Cardiac muscle cell (in vitro differentiated cells and primary cell): ENCODE data around the gene KRT2. TPM values are rescaled to one million over a fixed set of nuclear protein-coding genes. Genes with fewer than 3 reads are reported as not detected.

ENCODE experiments used
- DNase-seq, 2 donors: peaks; one replicate each; pipeline versions ENCODE4 v3.0.0 to v3.0.0-alpha.2; 2010 to 2017; ENCODE audit warnings: low read depth in 1 of 2, low spot score in 1 of 2
- H3K27ac ChIP-seq: fragments of 200-600 bp; sonication (generic); 2 replicates; pipeline ENCODE4 v1.5.1; 2016
- H3K27me3 ChIP-seq: fragments of 200-600 bp; sonication (generic); 2 replicates; pipeline ENCODE4 v1.6.0; 2016; ENCODE audit warnings: control low read depth
- H3K36me3 ChIP-seq: fragments of 200-600 bp; sonication (generic); 2 replicates; pipeline ENCODE4 v1.5.1; 2016; ENCODE audit warnings: control low read depth
- H3K4me1 ChIP-seq: fragments of 200-600 bp; sonication (generic); 2 replicates; pipeline ENCODE4 v1.8.1; 2017; ENCODE audit warnings: low read depth, mild to moderate bottlenecking, mixed run types
- H3K4me3 ChIP-seq: fragments of 200-600 bp; sonication (generic); 2 replicates; pipeline ENCODE4 v1.5.1; 2016; ENCODE audit warnings: mild to moderate bottlenecking
- H3K9me3 ChIP-seq: fragments of 200-600 bp; sonication (generic); 2 replicates; pipeline ENCODE4 v1.5.1; 2017; ENCODE audit warnings: low read depth, mild to moderate bottlenecking, control low read depth
- CTCF ChIP-seq: IDR thresholded peaks from 2 replicates; pipeline ENCODE4 v1.5.1; 2012; ENCODE audit warnings: low read depth, mild to moderate bottlenecking, low read length
- polyA plus RNA-seq: library from polyadenylated mRNA; unstranded; fragments of >200 nt; fragmentation: Nextera tagmentation; extraction: Ambion mirVana; gene quantifications from 2 replicates; pipeline ENCODE4 v1.2.1, GENCODE V29; 2016
- total RNA-seq: library from RNA; depleted of rRNA; stranded (reverse); fragments of >200 nt; gene quantifications from 2 replicates; pipeline ENCODE4 v1.2.3, GENCODE V29; 2016

Gene KRT2
- total and polyA plus RNA-seq, 2 experiments from 2014 or later = not detected

- no peak for TF ChIP-seq CTCF
- H3K4me1 ChIP-seq = no peaks in the 10 kb centered on the region
- H3K9me3 ChIP-seq = no peaks in the 10 kb centered on the region
- no peaks in the 10 kb centered on the region for H3K36me3 ChIP-seq
- no peak overlapping the region for H3K4me3 ChIP-seq
- peaks cover 17% of the 10 kb centered on the region for H3K27me3 ChIP-seq
- no peak for DNase-seq
- no peak overlapping the region for H3K27ac ChIP-seq
These were observed 2.9 kb downstream of the KRT2 start for GRCh38 chr12:52649066-52649465.

- TF ChIP-seq CTCF = no peak
- no peak for DNase-seq
- Histone ChIP-seq H3K9me3 (no peaks in the 10 kb centered on the region), H3K27ac (no peak overlapping the region), H3K27me3 (peaks cover 9% of the 10 kb centered on the region), H3K4me1 (no peaks in the 10 kb centered on the region), H3K36me3 (no peaks in the 10 kb centered on the region), H3K4me3 (no peak overlapping the region)
These were observed 3.9 kb downstream of the KRT2 start for GRCh38 chr12:52648012-52648550.

GRCh38 chr12:52647601-52648000 is 4.4 kb downstream of the KRT2 start:
- Histone ChIP-seq H3K27me3 (peaks cover 8% of the 10 kb centered on the region), H3K4me3 (no peak overlapping the region), H3K9me3 (no peaks in the 10 kb centered on the region), H3K27ac (no peak overlapping the region), H3K36me3 (no peaks in the 10 kb centered on the region), H3K4me1 (no peaks in the 10 kb centered on the region)
- no peak for TF ChIP-seq CTCF
- no peak for DNase-seq

- no peaks in the 10 kb centered on the region for H3K9me3 ChIP-seq
- no peak overlapping the region for H3K27ac ChIP-seq
- TF ChIP-seq CTCF = no peak
- H3K4me3 ChIP-seq = no peak overlapping the region
- no peaks in the 10 kb centered on the region for H3K36me3 ChIP-seq
- H3K27me3 ChIP-seq = peaks cover 10% of the 10 kb centered on the region
- no peaks in the 10 kb centered on the region for H3K4me1 ChIP-seq
- no peak for DNase-seq
These were observed 5.4 kb downstream of the KRT2 start for GRCh38 chr12:52646613-52647012.

GRCh38 chr12:52645982-52646381 is 6.0 kb downstream of the KRT2 start:
- H3K4me1 ChIP-seq = no peaks in the 10 kb centered on the region
- no peak overlapping the region for H3K4me3 ChIP-seq
- no peaks in the 10 kb centered on the region for H3K9me3 ChIP-seq
- no peak for TF ChIP-seq CTCF
- DNase-seq = no peak
- peaks cover 17% of the 10 kb centered on the region for H3K27me3 ChIP-seq
- H3K36me3 ChIP-seq = no peaks in the 10 kb centered on the region
- H3K27ac ChIP-seq = no peak overlapping the region
